Adipose tissue (tissue), 3 donors: ENCODE results near the gene DNAL4. TPM values are rescaled to one million over a fixed set of nuclear protein-coding genes. Genes with fewer than 3 reads are reported as not detected.
"Not testable (repeated sequence)": the region's sequence is repeated elsewhere in the genome, so short reads cannot be mapped to it uniquely, and the experiment has no call there.

ENCODE experiments used
- H3K27ac ChIP-seq: one replicate; pipeline ENCODE4 v1.5.1; 2013; ENCODE audit warnings: low read depth, low read length
- WGBS, 3 donors: extraction: QIAGEN DNeasy Blood & Tissue Kit; methylation state at CpG; one replicate each; pipeline ENCODE4 v1.1.7; 2013; 5-methylcytosine and 5-hydroxymethylcytosine counted together
- polyA plus RNA-seq, 3 donors: library from polyadenylated mRNA; stranded (reverse); fragments of 200-250 nt; gene quantifications; one replicate each; pipeline ENCODE4 v1.2.3, GENCODE V29; 2013
- donor health status: healthy with polysubstance abuse.
- donor health status: Bipolar disorder and iron deficiency.
- donor health status: healthy.

The DNAL4 gene
- polyA plus RNA-seq, 3 donors, result 11.6 to 16.0 (median 14.2) TPM

DNA sequence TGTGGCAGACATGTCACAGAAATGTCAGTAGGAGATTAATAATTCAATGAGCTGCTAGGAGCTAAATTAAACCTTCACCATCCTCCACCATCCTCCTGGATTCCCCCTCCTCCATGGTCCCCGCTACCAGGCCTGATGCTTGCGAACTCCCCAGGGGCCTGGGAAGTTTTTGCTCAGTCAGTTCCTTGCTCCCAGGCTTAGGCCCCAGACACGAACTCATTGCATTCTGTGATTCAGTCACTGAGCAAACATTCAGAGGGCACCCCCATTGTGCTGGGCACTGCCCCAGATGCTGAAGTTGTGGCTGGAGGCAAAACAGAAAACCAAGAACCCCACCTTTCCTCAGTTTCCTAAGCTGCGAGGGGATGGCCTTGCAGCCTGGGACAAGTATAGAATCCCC lies 35.5 kb upstream of the DNAL4 start:
- no peak overlapping the region for H3K27ac ChIP-seq
- 87 to 91% (median 89%) methylated on average over 4 of the region's 4 CpGs for WGBS, 3 donors

DNA sequence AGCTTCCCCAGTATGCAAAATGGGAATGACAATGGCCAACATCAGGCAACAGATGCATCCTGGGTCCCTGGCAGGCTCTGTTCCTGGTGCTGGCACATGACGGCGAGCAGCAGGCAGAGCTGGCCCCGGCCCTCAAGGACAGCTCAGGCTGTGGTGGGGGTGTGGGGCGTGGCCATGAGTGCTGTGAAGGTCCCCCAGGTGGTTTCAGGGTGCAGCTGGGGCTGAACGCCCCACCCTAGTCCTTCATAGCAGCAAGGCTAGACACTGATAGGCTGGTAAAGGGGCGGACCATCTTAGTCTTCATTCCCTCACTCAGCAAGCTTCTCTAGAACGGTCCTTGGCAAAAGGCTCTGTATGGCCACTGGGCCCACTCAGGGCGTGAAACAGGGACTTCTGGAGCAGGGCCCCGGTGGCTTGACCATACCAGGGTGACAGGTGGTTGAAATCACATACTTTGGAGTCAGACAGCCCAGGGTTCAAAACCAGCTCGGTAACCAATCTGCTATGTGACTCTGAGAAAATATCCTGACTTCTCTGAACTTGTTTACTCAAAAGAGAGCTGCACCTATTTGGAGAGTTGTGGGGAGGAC lies 34.8 kb upstream of the DNAL4 start:
- H3K27ac ChIP-seq, result no peak overlapping the region
- 78 to 87% (median 86%) methylated on average over 10 of the region's 10 CpGs for WGBS, 3 donors

- WGBS, 3 donors, result 62 to 81% (median 66%) methylated on average over 11 of the region's 11 CpGs
- no peak overlapping the region for H3K27ac ChIP-seq
Measured at GRCh38 chr22:38828191-38828590, 34.2 kb upstream of the DNAL4 start.

DNA sequence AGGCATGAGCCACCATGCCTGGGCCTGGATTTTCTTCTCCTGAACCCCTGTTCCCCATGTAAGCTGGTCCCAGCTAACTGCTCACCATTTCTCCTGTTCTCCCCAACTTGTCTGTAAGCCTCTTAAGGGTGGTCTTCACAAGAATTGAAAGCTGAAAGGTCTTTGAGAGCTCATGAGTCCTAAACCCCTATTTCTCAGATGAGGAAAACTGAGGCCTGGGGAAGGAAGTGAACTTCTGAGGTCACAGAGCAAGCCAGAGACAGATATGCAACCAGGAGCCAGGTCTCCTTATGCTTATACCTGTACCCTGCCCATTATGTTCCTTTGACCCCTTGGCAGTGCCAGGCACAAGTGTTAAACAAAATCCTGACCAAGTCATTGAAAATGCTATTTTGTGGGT lies 33.6 kb upstream of the DNAL4 start:
- H3K27ac ChIP-seq, result no peak overlapping the region

- H3K27ac ChIP-seq, result no peak overlapping the region
- WGBS, 3 donors, result 71 to 84% (median 77%) methylated on average over 5 of the region's 5 CpGs
Measured at GRCh38 chr22:38826801-38827200, 32.9 kb upstream of the DNAL4 start.

GRCh38 chr22:38826386-38826785 lies 32.4 kb upstream of the DNAL4 start:
- WGBS, 3 donors, result 87 to 90% (median 88%) methylated on average over 16 of the region's 16 CpGs
- no peak overlapping the region for H3K27ac ChIP-seq

DNA sequence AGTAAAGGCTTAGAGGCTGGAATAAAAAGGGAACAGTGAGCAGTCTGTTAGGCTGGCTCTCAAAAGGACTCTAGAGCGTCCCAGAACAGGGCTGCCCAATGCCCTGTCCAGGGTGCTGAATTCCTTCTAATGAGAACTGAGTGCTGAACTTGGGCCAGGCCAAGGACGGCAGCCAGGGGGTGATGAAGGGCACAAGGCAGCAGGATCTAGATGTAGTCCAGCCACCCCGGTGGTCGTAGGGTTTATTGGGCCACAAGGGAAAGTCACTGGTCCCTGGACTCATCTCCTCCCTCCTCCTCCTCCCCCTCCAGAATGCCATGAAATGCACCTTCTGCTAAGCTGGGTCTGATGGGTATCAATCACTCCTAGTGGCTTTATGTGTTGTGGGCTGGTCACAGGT lies 30.6 kb upstream of the DNAL4 start:
- H3K27ac ChIP-seq, result no peak overlapping the region
- 5 to 10% (median 9%) methylated on average over 4 of the region's 4 CpGs for WGBS, 3 donors

DNA sequence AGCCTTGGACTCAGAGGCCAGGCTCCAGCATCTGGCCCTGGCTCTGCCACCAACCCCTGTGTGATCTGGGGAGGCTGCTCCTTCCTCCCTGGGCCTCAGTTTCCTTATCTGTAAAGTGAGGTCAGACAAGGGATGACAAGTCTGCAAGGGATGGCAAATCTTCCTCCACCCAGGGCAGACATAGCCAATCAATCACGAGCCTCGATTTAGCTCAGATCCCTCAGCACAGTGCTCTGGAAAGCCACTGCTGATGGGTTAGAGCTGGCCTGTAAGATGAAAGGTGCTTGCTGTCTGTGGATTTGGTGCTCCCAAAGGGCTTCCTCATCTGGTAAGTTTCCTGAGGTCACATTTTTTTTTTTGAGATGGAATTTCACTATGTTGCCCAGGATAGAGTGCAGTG lies 29.7 kb upstream of the DNAL4 start:
- WGBS, 3 donors, result 77 to 97% (median 84%) methylated on average over 2 of the region's 2 CpGs
- H3K27ac ChIP-seq, result no peak overlapping the region

- WGBS, 3 donors, result 87 to 94% (median 92%) methylated on average over 4 of the region's 4 CpGs
- no peak overlapping the region for H3K27ac ChIP-seq
Measured at GRCh38 chr22:38823076-38823475, 29.1 kb upstream of the DNAL4 start.

GRCh38 chr22:38820020-38820419 lies 26.1 kb upstream of the DNAL4 start:
- H3K27ac ChIP-seq, result no peak overlapping the region
- WGBS, 3 donors, result 84 to 89% (median 85%) methylated on average over 8 of the region's 8 CpGs

- WGBS, 3 donors, result 78 to 83% (median 80%) methylated on average over 10 of the region's 10 CpGs
- H3K27ac ChIP-seq, result no peak overlapping the region
Measured at GRCh38 chr22:38819387-38819940, 25.5 kb upstream of the DNAL4 start.

DNA sequence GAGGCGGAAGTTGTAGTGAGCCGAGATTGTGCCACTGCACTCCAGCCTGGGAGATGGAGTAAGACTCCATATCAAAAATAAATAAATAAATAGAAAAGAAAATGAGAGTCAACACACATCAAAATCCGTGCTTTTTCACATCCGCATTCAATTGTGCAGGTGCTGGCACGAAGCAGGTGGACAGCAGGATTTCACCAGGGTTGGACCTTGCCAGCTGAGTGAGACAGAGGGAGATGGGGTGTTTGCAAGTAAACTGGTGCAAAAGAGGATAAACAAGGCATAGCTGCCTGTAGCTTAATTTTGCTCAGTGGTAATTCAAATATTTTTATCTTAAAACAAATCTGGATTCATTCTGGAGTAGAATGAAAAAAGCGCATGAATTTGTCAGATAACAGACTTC lies 23.3 kb upstream of the DNAL4 start:
- no peak overlapping the region for H3K27ac ChIP-seq
- 88 to 91% (median 88%) methylated on average over 6 of the region's 6 CpGs for WGBS, 3 donors

DNA sequence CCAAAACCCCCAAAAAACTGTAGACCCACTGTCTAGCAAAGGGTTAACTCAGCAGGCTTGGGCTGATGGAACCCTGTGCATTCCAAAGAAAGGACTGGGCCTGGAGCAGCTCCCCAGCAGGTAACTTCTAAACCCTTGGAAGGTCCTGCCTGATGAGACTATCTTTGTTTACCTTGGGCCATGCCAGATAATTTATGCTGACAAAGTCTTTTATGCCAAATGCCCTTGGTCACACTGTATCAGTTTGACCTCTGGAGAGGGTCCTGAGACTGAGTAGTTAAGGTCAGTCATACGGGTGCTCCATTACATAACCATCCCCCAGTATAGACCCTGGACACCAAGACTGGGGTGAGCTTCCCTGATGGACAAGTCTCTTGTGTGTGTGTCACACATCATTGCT lies 21.9 kb upstream of the DNAL4 start:
- 20 to 47% (median 45%) methylated on average over 1 of the region's 1 CpG for WGBS, 3 donors

GRCh38 chr22:38811241-38811640 lies 17.3 kb upstream of the DNAL4 start:
- H3K27ac ChIP-seq, result no peak overlapping the region
- WGBS, 3 donors, result 70 to 86% (median 86%) methylated on average over 2 of the region's 2 CpGs

More for the DNA sequence above, 21.9 kb upstream of the DNAL4 start:
- no peak overlapping the region for H3K27ac ChIP-seq

- H3K27ac ChIP-seq, result not testable (repeated sequence)
- 74 to 78% (median 78%) methylated on average over 8 of the region's 8 CpGs for WGBS, 3 donors
Measured at GRCh38 chr22:38805041-38805593, 11.2 kb upstream of the DNAL4 start.

GRCh38 chr22:38802671-38803121 lies 8.8 kb upstream of the DNAL4 start:
- WGBS, 3 donors, result 22 to 42% (median 24%) methylated on average over 10 of the region's 10 CpGs
- H3K27ac ChIP-seq, result no peak overlapping the region

DNA sequence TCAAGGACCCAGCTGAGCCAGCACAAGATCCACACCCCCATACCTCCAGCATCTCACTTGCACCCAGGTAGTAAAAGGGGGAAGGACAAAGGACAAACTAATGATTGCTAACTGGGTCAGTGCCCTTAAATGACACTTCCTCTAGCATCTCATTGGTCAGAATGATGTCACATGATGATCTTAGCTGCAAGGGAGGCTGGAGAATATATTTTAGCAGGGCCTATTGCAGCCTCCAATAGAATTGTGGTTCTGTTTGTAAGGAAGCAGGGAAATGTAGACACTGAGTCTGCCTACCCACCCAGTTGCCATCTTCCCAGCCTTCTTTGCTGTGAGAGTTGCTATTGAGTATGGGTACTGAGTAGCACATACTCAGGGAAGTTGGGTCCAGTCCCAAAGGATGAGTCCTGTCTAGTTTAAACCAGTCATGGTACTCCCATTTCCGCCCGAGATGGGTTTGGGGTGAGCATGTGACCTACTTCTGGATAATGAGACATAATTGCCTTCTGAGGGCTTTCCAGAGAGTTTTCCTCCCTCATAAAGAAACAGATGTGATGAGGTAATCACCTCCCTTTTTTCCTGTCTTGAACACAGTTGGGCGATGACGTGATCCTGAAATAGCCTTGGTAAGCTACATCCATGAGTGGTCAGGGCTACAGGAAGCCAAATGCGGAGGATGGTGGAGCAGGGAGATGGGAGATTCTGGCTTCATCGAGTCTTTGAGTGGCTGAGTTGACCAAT lies 5.5 kb upstream of the DNAL4 start:
- WGBS, 3 donors, result 46 to 82% (median 53%) methylated on average over 6 of the region's 6 CpGs
- no peak overlapping the region for H3K27ac ChIP-seq

DNA sequence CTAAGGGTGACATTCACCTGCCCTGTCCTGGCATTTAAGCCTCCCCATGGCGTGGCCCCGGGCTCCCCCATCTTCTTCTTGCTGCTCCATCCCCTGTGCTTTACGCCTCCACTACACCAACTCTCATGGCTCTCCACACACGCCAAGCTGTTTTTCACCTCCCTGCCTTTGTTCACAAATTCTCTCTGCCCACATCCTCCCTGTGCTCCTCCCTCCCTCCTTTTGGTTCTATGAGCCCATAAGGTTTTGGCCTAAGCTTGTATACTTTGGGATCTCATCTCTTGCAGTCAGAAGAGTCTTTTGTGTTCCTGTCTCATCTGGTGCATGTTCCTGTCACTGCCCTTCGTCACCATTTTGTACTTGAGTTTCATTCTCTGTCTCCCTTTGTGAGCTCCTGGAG lies 4.6 kb upstream of the DNAL4 start:
- no peak overlapping the region for H3K27ac ChIP-seq
- 73 to 81% (median 79%) methylated on average over 5 of the region's 5 CpGs for WGBS, 3 donors

- no peak overlapping the region for H3K27ac ChIP-seq
- 76 to 82% (median 80%) methylated on average over 12 of the region's 12 CpGs for WGBS, 3 donors
Measured at GRCh38 chr22:38796262-38796957, 2.5 kb upstream of the DNAL4 start.
